NCI-H2196 (cell line): ENCODE results near the gene KIF23.
"Not testable (repeated sequence)": the region's sequence is repeated elsewhere in the genome, so short reads cannot be mapped to it uniquely, and the experiment has no call there.

Experiments
- DNase-seq: peaks from one replicate; lab custom pipeline; 2025; ENCODE audit not compliant: unreplicated experiment; lab: John Stamatoyannopoulos, UW

Gene KIF23

GRCh38 chr15:69434679-69435078 is 20.5 kb downstream of the KIF23 start:
- DNase-seq: no peak

DNA sequence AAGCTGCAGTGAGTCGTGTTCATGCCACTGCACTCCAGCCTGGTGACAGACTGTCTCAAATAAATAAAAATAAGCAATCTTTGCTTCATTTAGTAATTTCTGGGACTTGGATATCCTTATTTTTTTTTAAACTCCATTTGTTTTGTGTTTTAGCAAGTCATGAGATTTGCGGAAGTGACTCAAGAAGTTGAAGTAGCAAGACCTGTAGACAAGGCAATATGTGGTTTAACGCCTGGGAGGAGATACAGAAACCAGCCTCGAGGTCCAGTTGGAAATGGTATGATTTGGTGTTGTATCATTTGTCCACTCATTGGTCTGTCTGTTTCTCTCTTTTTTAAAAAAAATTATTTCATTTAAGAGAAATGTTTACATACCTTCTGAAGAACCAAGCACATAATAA is 21.8 kb downstream of the KIF23 start:
- DNase-seq: no peak

DNA sequence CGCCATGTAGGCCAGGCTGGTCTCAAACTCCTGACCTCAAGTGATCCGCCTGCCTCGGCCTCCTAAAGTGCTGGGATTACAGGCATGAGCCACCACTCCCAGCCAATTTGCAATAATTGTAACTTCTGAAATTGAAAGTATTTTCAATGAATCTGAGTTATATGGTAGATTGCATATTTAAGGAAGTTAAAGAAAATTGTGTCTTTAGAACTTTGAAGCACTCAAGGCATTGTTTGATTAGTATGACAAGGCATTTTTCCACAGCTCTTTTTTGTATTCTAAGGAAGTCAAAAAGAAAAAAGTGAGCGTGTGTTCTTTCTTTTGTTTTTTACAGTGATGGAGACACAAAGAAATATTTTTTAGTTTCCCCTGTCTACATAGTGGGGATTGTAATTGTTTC is 22.8 kb downstream of the KIF23 start:
- no peak for DNase-seq

- DNase-seq: no peak
Measured at GRCh38 chr15:69439623-69440022, 25.5 kb downstream of the KIF23 start.

GRCh38 chr15:69443032-69443611 is 29.0 kb downstream of the KIF23 start:
- no peak for DNase-seq

- DNase-seq: no peak
Measured at GRCh38 chr15:69444686-69445085, 30.5 kb downstream of the KIF23 start.

- no peak for DNase-seq
Measured at GRCh38 chr15:69446953-69447352, 32.8 kb downstream of the KIF23 start.

DNA sequence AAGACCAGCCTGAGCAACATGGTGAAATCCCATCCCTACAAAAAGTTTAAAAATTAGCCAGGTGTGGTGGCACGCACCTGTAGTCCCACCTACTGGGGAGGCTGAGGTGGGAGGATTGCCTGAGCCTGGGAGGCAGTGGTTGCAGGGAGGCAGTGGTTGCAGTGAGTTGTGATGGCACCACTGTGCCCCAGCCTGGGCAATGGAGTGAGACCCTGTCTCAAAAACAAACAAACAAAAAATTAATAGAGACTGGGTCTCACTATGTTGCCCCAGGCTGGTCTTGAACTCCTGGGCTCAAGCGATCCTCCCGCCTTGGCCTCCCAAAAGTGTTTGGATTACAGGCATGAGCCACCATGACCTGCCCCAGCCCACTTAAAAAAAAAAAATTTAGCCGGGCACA is 36.1 kb downstream of the KIF23 start:
- DNase-seq: not testable (repeated sequence)

- no peak for DNase-seq
Measured at GRCh38 chr15:69450968-69451695, 37.0 kb downstream of the KIF23 start.

DNA sequence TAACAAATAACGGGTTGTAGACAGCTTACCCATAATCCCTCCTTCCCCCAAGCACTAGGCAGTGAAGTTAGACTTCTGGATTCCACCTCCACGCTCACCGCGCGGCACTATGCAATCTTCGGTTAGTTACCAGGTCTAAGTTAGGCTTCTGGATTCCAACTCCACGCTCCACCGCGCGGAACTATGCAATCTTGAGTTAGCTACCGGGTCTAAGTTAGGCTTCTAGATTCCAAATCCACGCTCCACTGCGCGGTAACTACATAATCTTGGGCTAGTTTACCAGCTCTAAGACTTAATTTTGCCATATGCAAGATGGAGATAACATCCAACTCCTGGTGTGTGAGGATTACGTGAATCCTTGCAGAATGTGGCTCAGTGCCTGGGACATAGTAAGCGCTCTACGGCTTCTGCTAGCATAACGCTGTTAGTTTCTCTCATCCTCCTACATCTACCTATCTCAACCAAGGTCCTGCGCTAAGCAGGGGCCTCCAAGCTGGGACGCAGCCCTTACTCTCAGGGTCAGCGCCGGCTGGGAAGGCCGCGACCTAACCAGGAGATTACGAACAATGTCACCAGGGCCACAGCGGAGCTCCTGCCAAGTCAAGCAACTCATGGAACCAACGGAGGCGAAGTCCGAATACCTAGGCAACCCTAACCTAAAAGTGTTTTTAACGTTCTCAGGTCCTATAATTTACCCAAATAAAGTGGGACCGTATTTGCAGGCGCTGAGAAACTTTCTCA is 38.0 kb downstream of the KIF23 start:
- peak; percentile 49 for DNase-seq

DNA sequence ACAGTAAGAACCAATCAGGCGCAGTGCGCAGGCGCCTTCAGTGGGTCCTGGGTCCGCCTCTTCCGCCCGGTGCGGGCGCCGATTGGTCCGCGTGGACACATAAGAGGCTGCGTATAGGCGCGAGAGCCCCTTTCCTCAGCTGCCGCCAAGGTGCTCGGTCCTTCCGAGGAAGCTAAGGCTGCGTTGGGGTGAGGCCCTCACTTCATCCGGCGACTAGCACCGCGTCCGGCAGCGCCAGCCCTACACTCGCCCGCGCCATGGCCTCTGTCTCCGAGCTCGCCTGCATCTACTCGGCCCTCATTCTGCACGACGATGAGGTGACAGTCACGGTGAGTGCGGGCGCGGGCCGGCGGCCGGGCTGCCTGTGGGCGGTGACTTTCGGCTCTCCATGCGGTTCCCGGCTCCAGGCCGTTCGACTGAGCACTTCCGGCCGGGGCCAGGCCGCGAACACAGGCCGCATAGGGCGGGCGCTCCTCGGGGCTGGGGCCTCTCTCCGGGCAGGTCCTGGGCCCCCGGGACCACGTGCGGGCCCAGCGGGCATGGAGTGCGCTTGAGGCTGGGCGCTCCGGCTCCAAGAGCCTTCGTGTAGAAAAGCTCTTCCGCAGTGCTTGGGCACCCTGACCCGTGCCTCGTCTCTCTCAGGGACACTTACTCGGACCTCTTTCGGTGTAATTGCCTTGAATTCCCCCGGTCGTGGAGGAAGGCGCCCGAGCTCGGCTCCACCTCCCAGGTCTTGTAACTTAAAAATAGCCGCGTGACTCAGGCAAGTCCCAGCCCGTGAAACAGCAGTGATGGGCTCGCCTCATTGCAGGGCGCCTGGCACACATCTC is 38.8 kb downstream of the KIF23 start, which contains the start of gene RPLP1:
TSS of gene RPLP1 (plus strand) at position 127 of the 830 bp plus-strand sequence. CDS start at position 258, 131 bp downstream.
- DNase-seq: peak; percentile 88

GRCh38 chr15:69454953-69455352 is 40.8 kb downstream of the KIF23 start:
- no peak for DNase-seq

DNA sequence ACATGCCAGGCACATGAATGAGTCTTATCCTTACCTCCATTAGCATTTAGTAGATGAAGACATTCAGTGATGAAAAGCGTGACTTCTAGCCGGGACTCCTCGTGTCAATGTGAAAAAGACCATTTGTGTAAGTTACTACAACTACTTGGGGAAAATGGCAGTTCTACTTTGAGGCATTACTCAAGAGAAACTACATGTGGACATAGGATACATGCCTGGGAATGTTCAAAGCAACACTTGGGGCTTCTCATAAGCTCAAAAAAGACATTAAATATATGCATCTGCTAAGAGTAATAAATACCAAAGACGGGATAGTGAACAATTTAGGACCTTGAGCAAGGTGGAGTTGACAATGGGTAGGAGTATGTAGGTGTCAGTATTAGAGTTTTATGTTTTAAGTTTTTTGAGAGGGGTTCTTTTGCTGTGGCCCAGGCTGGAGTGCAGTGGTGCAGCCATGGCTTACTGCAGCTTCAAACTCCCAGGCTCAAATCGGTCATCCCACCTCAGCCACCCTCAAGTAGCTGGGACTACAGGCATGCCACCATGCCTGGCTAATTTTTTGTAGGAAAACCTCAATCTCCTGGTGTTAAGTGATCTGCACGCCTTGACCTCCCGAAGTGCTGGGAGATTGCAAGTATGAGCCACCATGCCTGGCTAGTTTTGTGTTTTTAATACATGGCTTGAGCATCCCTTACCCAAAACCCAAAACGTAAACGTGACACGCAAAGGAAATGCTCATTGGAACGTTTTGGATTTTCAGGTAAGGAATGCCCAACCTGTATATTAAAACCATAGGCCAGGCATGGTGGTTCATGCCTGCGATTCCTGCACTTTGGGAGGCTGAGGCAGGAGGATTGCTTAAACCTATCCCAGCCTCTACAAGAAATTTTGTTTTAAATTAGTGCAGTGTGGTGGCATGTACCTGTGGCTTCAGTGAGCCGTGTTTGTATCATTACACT is 42.3 kb downstream of the KIF23 start:
- no peak for DNase-seq

DNA sequence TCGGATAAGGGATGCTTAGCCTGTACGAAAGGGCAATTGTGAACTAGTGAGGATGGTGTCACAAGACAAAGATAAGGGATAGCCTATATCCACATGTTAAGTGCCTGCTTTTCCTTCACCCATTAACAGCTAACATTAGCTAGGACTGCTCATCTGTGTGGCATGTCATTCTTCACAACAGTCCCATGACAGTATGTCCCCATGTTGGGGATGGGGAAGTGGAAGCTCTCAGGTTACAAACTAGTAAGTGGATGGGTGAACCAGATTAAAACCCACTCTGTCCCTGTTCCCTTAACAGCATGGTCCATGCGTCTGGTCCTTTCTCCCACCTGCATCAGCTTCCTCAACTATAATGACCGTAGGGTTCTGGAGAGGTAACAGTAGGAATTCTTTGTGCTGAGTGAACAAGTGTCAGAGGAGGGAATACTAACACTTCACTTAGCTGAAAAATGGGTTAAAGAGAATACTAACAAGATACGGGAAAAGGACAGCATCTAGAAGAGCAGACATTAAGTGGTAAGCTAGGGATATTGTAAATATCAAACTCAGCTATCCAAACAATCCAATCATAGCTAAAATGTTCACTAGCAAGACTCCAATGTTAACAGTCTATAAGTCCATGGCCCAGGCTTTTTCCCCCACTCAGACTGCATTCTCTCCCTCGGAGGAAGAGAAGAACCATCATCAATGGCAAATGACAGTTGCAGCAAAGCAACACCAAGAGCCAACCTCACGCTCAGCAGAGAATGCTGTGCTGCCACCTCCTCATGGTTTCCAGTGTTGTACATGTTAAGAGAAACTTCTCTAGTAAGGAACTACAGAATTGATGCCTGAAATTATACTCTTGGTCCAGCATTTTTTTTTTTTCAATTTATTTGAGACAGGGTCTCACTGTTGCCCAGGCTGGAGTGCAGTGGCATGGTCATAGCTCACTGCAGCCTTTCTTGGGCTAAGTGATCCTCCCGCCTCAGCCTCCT is 43.4 kb downstream of the KIF23 start:
- no peak for DNase-seq

- DNase-seq: no peak
Measured at GRCh38 chr15:69459066-69459465, 44.9 kb downstream of the KIF23 start.

- no peak for DNase-seq
Measured at GRCh38 chr15:69460481-69460880, 46.3 kb downstream of the KIF23 start.

GRCh38 chr15:69462030-69462492 is 47.9 kb downstream of the KIF23 start:
- no peak for DNase-seq

DNA sequence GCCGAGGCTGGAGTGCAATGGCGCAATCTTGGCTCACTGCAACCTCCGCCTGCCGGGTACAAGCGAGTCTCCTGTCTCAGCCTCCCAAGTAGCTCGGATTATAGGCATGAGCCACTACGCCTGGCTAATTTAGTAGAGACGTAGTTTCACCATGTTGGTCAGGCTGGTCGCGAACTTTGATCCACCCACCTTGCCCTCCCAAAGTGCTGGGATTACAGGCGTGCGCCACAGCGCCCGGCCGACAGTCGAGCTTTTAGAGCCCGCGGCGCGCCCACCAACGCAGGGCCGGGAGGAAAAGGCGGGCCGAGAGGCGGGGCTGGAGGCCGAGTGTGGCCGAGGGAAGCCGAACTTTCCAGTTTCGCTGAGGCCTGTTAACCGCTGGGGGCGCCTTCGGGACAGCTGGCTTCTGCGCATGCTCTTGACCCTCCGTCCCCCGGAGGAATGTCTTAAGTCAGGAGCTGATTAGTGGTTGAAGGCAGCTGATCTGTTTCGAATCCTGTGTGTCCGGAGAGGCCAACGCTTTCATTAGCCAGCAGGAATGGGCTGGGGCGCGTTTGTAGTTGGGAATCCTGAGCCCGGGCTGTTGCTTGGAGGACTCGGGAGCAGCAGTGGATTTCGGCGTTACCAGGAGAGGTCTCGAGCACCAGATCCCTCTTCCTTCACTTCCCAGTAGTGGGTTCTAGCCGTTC is 48.5 kb downstream of the KIF23 start:
- peak; percentile 88 for DNase-seq
